ENCODE data around the gene TMEM134.

DNA sequence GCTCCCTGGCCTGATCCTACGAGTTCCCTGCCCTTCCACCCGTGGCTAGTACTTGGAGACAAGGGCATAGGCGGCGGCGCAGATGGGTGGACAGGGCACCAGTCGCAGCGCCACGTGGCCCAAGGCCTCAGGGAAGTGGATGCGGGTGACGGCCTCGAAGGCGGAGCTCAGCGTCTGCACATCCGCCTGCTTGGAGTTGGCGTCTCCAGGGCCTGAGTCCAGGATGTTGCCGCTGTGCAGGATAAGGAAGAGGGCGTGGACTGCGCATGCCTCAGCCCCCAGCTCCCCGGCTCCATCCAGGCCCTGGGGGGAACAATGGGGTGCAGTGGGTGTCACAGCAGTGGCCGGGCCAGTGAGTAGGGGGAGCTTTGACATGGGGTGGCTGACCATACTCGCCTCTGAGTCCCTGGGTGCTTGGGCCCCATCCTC lies 29.5 kb upstream of the TMEM134 start:
- TF ChIP-seq POLR2A (IDR thresholded peaks at IDR 0.05; ENCODE audit: extremely low read depth, insufficient read length) (no peak), MYC (IDR thresholded peaks at IDR 0.05; ENCODE audit: low read depth, low read length) (no peak)
- TF ChIP-seq, protein P1, sequence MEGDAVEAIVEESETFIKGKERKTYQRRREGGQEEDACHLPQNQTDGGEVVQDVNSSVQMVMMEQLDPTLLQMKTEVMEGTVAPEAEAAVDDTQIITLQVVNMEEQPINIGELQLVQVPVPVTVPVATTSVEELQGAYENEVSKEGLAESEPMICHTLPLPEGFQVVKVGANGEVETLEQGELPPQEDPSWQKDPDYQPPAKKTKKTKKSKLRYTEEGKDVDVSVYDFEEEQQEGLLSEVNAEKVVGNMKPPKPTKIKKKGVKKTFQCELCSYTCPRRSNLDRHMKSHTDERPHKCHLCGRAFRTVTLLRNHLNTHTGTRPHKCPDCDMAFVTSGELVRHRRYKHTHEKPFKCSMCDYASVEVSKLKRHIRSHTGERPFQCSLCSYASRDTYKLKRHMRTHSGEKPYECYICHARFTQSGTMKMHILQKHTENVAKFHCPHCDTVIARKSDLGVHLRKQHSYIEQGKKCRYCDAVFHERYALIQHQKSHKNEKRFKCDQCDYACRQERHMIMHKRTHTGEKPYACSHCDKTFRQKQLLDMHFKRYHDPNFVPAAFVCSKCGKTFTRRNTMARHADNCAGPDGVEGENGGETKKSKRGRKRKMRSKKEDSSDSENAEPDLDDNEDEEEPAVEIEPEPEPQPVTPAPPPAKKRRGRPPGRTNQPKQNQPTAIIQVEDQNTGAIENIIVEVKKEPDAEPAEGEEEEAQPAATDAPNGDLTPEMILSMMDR (IDR thresholded peaks at IDR 0.05; ENCODE audit: low read depth, low read length): no peak
- TF ChIP-seq, protein P2, sequence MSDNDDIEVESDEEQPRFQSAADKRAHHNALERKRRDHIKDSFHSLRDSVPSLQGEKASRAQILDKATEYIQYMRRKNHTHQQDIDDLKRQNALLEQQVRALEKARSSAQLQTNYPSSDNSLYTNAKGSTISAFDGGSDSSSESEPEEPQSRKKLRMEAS (IDR thresholded peaks at IDR 0.05; ENCODE audit: low read depth, low read length): no peak

All from NB4 (cell line).